Motor neuron (in vitro differentiated cells): ENCODE data around the gene CLASP1. TPM values are rescaled to one million over a fixed set of nuclear protein-coding genes. Genes with fewer than 3 reads are reported as not detected.
"Not testable (repeated sequence)": the region's sequence is repeated elsewhere in the genome, so short reads cannot be mapped to it uniquely, and the experiment has no call there.

Experiments used
- ATAC-seq, 8 experiments: fragments of 200-7000 bp; cut with Tn5 transposase; replicated peaks in 6 of 8; 2 replicates each; pipeline ENCODE4 v1.8.0; 2021; ENCODE audit warnings: mild to moderate bottlenecking in 8 of 8, moderate library complexity in 8 of 8
- H3K27ac ChIP-seq, 2 donors: fragments of 250-450 bp; sonication (Bioruptor Pico); 2 replicates each; pipeline ENCODE4 v1.9.0; 2021; ENCODE audit warnings: antibody characterized with exemption in 2 of 2, mild to moderate bottlenecking in 2 of 2, moderate library complexity in 1 of 2
- H3K4me1 ChIP-seq, 2 donors: fragments of 250-450 bp; sonication (Bioruptor Pico); replicated peaks in 1 of 2; 2 replicates each; pipeline ENCODE4 v1.6.1; 2021; ENCODE audit warnings: antibody characterized with exemption in 2 of 2, mild to moderate bottlenecking in 2 of 2, moderate library complexity in 1 of 2
- H3K4me3 ChIP-seq, 5 donors: fragments of 250-450 bp; sonication (Bioruptor Pico); 2 replicates each; pipeline ENCODE4 v1.9.0; 2021; ENCODE audit warnings: antibody characterized with exemption in 5 of 5, mild to moderate bottlenecking in 5 of 5, moderate library complexity in 4 of 5
- WGBS, 10 experiments: fragments of 450-650 bp; shearing (Covaris generic); methylation state at CpG; one replicate each; pipeline ENCODE4 v1.0.0; 2022; 5-methylcytosine and 5-hydroxymethylcytosine counted together
- in situ Hi-C, 9 experiments: fragments of 400-800 bp; cut with MboI; loops; one replicate each; pipeline ENCODE4 v1.15.0; 2021; ENCODE audit warnings: low sequenced_read_pairs in 9 of 9, low pct_unique_long_range_greater_than_20kb in 2 of 9; ENCODE audit not compliant: unreplicated experiment in 9 of 9
- total RNA-seq, 8 experiments: library from RNA; unstranded; fragments of 300-600 nt; gene quantifications; 2 replicates each; pipeline versions ENCODE4 v1.2.3 to v1.2.4, GENCODE V29; 2022

The CLASP1 gene
- total RNA-seq, 8 experiments from 2014 or later: 36.3 to 66.7 (median 54.6) TPM

DNA sequence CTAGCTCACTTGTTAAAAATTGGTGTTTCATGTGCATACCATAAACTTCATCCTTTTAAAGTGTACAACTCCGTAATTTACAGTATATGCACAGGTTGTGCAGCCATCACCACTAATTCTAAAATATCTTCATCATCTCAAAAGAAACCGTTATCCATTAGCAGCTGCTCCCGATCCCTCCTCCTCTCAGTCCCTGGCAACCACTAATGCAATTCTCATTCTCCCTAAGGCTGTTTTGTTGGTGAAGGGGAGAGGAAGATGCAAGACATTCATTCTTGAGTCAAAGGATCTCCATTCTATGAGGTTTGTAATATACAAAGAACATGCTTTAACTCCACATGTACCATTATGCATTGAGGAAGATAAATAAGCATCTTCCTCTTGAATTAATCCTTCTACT is 70.0 kb downstream of the CLASP1 start:
- in situ Hi-C loops: no loop called here
- no peak overlapping the region for H3K27ac ChIP-seq
- peak in 5 of 8 experiments; percentile 27 to 79 (median 61) for ATAC-seq
- H3K4me1 ChIP-seq: peaks cover 5 to 14% of the 10 kb centered on the region in 2 donors
- no peak overlapping the region for H3K4me3 ChIP-seq
- WGBS, 10 experiments: 0 to 100% (median 21%) methylated on average over 1 to 3 of the region's 3 CpGs; no CpG with 5 or more reads in 2 of the 10 experiments

DNA sequence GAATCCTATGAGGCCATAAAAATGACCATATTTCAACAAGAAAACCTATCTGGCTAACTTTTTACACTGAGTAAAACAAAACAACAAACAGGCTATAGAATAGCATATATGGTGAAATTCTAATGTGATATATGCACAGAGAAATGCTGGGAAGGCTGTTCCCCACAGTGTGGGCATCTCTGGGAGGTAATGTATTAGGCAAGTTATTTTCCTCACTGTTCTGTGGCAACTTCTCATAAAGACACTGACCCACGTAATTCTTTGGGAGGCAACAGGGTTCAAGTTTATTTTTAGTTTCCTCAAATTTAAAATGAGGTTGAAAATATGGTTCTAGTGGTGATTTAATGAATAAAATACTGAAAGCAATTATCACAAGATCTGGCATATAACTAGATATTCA is 71.9 kb downstream of the CLASP1 start:
- no peak overlapping the region for H3K4me3 ChIP-seq
- ATAC-seq: no peak
- H3K4me1 ChIP-seq: peaks cover 5 to 14% of the 10 kb centered on the region in 2 donors
- WGBS, 10 experiments: 20 to 100% (median 79%) methylated on average over 1 of the region's 1 CpG; no CpG with 5 or more reads in 2 of the 10 experiments
- in situ Hi-C loops: no loop called here
- H3K27ac ChIP-seq: no peak overlapping the region

DNA sequence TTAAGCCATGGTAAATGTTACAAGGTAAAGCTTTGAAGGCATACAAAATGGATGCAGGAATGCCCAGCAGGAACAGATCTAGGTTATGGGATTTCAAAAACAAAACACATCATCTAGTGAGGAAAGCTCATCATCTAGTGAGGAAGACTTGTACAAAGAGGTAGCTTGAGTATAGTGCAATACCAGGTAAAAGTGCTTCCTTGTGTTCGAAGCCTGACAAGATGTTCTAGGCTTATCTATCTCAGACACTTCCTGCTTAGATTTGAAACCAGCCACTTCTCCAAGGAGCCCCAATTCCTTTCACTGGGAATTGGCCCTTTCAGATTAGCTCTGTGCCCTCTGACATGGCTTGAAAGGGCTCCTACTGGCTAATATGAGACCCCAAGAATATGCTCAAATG is 73.0 kb downstream of the CLASP1 start:
- ATAC-seq: no peak
- H3K4me1 ChIP-seq: peaks cover 5 to 14% of the 10 kb centered on the region in 2 donors
- 83 to 100% (median 88%) methylated on average over 1 of the region's 1 CpG; no CpG with 5 or more reads in 3 of the 10 experiments for WGBS, 10 experiments
- H3K4me3 ChIP-seq: no peak overlapping the region
- no peak overlapping the region for H3K27ac ChIP-seq
- in situ Hi-C loops: no loop called here

DNA sequence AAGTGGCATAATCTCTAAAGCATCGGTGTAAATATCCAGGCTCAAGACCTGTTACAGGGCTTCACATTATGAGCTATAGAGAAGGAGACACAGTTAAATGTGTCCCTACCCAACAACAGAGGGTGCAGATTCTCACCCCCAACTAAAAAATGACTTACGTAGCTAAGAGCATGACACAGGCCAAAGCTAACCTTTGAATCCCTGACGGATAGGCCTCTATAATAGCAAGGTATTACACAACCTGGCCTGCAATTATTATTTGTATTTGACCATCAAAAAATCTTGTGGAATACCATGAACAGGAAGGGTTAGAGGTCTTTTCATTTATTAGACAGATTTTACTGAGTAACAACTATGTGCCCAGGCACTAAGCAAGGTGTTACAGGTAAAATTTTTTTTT is 73.5 kb downstream of the CLASP1 start:
- peaks cover 5 to 14% of the 10 kb centered on the region in 2 donors for H3K4me1 ChIP-seq
- no peak for ATAC-seq
- 83 to 100% (median 100%) methylated on average over 1 to 3 of the region's 3 CpGs for WGBS, 10 experiments
- in situ Hi-C loops: no loop called here
- no peak overlapping the region for H3K27ac ChIP-seq
- no peak overlapping the region for H3K4me3 ChIP-seq

DNA sequence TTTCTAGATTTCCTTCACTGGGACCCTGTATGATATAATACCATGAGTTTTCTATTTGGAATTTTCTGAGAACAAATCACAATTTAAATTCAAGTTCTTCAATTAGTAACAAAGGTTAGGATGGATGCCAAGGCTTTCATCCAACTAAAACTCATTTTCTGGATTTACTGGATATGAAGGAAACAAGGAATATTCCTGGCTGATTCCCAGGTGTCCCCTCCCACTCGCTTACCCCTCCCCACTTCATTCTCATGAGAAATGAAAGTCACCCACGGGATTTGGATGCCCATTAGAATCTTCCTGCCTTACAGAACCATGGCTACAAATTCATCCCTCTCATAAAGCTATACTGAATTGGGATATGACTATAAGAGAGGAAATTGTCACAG is 78.6 kb downstream of the CLASP1 start:
- WGBS, 10 experiments: 10 to 100% (median 60%) methylated on average over 1 to 2 of the region's 2 CpGs; no CpG with 5 or more reads in 3 of the 10 experiments
- no peak overlapping the region for H3K27ac ChIP-seq
- ATAC-seq: no peak
- in situ Hi-C loops: no loop called here
- peaks cover under 1 to 18% of the 10 kb centered on the region in 2 donors for H3K4me1 ChIP-seq
- no peak overlapping the region for H3K4me3 ChIP-seq

DNA sequence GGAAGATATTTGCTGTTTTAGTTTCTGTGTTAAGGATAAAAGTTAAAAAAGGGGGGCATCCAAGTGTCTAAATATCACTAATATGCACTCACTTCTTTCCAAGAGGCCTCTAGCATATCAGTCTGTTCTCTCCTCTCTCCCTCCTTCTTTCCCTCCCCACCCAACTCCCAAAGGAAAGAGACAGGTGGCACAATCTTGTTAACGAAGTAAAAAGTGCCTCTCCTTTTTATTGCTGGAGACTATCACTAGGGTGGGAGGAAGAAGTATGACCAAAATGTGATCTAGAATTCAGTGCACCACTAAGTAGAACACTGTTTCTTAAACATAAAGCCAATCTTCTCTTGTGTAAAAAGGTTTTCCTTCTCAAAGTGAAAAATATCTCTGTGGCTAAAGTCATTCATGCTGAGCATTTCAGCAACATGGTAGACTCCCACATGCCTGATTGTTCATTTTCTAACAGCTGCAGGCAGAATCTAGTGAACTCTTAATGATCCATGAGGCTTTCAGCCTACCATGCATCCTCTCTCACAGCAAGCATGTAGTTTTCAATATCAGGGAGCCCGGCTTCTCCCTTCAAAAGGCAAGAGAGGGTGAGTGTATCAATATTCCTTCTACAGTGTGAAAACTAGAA is 79.1 kb downstream of the CLASP1 start:
- H3K4me3 ChIP-seq: no peak overlapping the region
- in situ Hi-C loops: no loop called here
- no peak overlapping the region for H3K27ac ChIP-seq
- peaks cover 6 to 23% of the 10 kb centered on the region in 2 donors for H3K4me1 ChIP-seq
- peak in 1 of 8 experiments; percentile 18 for ATAC-seq
- 72 to 100% (median 94%) methylated on average over 1 to 2 of the region's 2 CpGs; no CpG with 5 or more reads in 2 of the 10 experiments for WGBS, 10 experiments

DNA sequence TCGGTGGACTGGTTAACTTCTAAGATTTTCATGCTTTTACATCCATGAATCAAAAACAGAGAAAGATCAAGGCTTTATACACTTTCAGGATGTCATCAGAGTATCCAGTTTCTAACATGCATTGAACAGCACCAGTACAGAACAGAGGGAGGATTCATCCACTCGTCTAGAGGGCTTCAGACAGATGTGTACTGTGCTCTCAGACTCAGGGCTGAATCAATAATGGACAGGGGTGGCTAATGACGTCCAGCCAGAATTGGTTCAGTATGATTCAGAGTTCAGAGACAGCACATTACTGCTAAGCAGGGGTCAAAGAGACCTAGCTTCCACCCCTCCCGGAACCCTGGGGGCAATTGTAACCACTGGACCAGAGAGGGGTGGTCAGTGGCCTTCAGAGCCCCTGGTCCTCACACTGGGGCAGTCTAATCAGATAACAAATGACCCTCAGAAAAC is 81.3 kb downstream of the CLASP1 start:
- H3K27ac ChIP-seq: peak overlapping the region in 1 of 2 donors; percentile 22
- peaks cover 9 to 31% of the 10 kb centered on the region in 2 donors for H3K4me1 ChIP-seq
- ATAC-seq: peak in 6 of 8 experiments; percentile 37 to 80 (median 52)
- H3K4me3 ChIP-seq: no peak overlapping the region
- in situ Hi-C loops: no loop called here
- WGBS, 10 experiments: 17 to 90% (median 61%) methylated on average over 1 to 4 of the region's 4 CpGs; no CpG with 5 or more reads in 3 of the 10 experiments

DNA sequence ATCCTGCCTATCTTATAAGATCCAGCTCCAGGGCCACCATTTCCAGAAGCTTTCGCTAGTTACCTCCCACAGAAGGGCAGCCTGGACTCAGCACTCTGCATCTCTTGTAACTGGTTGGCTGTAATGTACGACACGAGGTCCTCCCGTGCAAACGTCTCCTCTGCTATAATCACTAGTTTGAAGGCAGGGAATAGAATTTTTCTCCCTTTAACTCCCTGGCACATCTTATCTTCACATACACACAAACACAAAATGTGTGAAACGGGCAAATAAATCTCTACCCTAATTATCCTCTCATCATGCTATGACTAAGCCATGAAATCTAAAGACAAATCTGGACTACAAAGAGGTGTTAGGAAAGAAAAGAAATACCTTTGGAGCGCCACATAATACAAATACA is 81.8 kb downstream of the CLASP1 start:
- in situ Hi-C loops: no loop called here
- 40 to 100% (median 83%) methylated on average over 1 to 5 of the region's 7 CpGs; no CpG with 5 or more reads in 4 of the 10 experiments for WGBS, 10 experiments
- Histone ChIP-seq H3K27ac (no peak overlapping the region), H3K4me3 (no peak overlapping the region), H3K4me1 (peaks cover 9 to 31% of the 10 kb centered on the region in 2 donors)
- peak in 1 of 8 experiments; percentile 22 for ATAC-seq

DNA sequence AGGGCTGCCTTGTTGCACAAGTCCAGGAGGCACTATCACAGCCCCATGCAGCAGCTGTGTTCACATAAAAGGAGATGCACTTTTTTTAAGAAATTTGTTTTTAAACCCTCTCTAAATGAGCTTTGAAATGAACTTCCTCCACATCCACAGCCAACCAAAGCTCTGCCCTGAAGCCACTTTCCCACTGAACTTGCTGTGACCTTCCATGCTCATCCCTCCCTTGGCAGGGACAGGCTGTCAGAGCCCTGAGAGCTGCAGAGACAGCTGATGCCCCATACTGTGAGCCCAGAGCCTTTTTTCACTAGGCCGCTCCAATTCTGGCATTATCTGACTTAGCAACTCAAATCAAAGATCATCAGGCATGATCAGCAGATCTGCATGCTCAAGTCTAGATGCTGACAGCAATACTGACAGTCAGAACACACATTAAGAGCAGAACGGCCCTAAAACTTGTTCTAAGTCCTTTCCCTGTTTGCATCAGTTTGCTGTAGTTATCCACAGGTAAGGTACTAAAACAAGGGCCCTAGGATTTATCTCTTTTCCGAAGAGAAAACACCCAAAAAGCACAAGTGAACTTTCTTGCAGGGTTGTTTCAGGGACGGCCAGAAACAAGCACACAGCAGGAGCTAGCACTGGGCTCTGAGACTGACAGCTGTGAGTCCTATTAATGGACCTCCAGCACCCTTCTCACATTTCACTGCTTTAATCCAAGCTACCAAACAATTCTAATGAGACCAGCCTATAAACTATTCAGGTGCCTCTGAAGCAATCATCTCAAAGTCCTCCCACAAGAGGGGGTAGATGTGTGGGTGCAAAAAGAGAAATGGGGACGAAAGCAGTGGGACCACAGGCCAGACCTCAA is 83.6 kb downstream of the CLASP1 start:
- peaks cover 9 to 29% of the 10 kb centered on the region in 2 donors for H3K4me1 ChIP-seq
- no peak overlapping the region for H3K27ac ChIP-seq
- WGBS, 10 experiments: 44 to 100% (median 59%) methylated on average over 1 to 3 of the region's 5 CpGs
- in situ Hi-C loops: no loop called here
- H3K4me3 ChIP-seq: no peak overlapping the region
- peak; percentile 49 to 77 (median 66) for ATAC-seq

DNA sequence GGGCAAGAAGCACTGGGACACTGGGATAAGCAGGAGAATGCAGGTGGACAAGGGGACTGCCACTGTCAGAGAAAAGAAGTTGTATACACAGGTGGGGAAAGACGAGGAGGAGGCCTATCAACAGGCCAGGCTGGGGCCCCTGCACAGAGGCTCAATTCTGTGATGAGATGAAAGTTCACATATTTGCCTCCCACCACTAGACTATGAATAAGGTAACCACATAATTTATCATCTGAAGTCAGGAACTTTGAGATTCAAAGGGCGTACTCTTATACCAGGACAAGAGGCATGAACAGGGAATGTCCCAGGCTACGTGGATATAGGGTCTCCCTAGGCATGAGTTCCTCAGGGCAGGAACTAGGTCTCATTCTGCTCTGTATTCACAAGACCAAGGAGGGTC is 84.4 kb downstream of the CLASP1 start:
- no peak overlapping the region for H3K4me3 ChIP-seq
- H3K4me1 ChIP-seq: peaks cover 9 to 23% of the 10 kb centered on the region in 2 donors
- peak in 4 of 8 experiments; percentile 9 to 43 (median 17) for ATAC-seq
- no peak overlapping the region for H3K27ac ChIP-seq
- in situ Hi-C loops: no loop called here
- WGBS, 10 experiments: 80 to 100% (median 94%) methylated on average over 1 to 3 of the region's 3 CpGs; no CpG with 5 or more reads in 4 of the 10 experiments

DNA sequence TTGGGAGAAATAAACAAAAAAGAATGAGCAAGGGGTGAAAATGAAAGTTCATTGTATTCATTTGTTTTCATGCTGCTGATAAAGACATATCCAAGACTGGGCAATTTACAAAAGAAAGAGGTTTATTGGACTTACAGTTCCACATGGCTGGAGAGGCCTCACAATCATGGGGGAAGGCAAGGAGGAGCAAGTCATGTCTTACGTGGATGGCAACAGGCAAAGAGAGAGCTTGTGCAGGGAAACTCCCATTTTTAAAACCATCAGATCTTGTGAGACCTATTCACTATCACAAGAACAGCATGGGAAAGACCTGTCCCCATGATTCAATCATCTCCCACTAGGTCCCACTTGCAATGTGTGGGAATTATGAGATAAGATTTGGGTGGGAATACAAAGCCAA is 85.5 kb downstream of the CLASP1 start:
- H3K4me3 ChIP-seq, ATAC-seq, in situ Hi-C loops, H3K27ac ChIP-seq: not testable (repeated sequence)
- H3K4me1 ChIP-seq: peaks cover 12 to 23% of the 10 kb centered on the region in 2 donors
- WGBS, 10 experiments: 71 to 100% (median 100%) methylated on average over 1 of the region's 1 CpG; no CpG with 5 or more reads in 4 of the 10 experiments

DNA sequence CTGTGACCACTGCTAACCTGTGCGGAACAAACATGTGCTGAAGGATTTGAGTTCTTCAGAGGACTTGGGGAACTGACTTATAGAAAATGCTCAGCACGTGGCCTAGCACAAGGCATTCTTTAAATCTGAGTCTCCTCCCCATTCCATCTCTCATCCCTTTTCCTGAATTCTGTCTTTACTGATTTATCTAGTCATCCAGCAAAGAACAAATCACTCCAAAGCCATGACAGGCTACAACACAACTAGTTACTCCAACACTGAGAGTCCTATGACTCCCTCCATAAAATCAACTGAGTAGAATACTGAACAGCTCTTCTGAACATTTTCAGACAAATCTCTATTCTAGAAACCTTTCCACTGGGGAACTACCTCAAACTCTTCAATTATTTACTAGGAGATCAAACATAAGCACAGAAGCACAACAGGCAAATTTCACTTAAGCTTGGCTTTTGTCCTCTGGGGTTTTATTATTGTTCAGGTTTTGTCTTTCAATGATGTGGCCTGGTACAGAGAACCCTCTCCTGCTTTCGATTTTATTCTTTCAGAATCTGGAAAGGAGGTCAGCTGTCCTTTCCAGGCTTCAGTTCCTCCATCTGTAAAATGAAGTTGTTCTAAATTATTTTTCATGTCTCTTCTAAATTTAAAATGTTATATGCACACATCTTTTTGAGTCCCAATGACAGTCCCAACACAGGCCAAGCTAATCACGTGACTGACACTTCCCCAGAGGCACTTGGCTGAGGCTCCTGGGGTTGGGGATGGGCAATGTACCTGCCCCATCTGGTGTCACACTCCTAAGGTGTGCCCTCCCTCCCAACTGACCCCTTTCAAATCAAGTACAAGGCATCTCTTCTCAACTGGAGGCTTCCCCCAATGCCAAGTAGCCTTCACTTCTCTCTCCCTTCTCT is 86.7 kb downstream of the CLASP1 start:
- Histone ChIP-seq H3K27ac (no peak overlapping the region), H3K4me3 (no peak overlapping the region), H3K4me1 (peaks cover 12 to 16% of the 10 kb centered on the region in 2 donors)
- WGBS, 10 experiments: 57 to 100% (median 93%) methylated on average over 1 to 4 of the region's 4 CpGs; no CpG with 5 or more reads in 1 of the 10 experiments
- in situ Hi-C loops: no loop called here
- no peak for ATAC-seq
